ENCODE measurements around the gene UTP3.

- TF ChIP-seq CTCF (IDR thresholded peaks at IDR 0.05), result no peak
- no peak for TF ChIP-seq POLR2A (IDR thresholded peaks at IDR 0.05)
Measured at GRCh38 chr4:70722199-70722791, 34.0 kb downstream of the UTP3 start.

Measured in thyroid gland (tissue), 4 donors.